NT2/D1 (cell line): ENCODE results near the gene TMEM62.

Experiments
- YY1 ChIP-seq: IDR thresholded peaks from 2 replicates; pipeline ENCODE4 v1.6.1; 2011; ENCODE audit not compliant: insufficient read length, insufficient read depth
- ZNF274 ChIP-seq: IDR thresholded peaks from 2 replicates; pipeline ENCODE4 v1.6.1; 2011; ENCODE audit warnings: mild to moderate bottlenecking, low read depth, low read length

- TF ChIP-seq YY1 (no peak), ZNF274 (no peak)
Measured at GRCh38 chr15:43099105-43099845, 34.1 kb upstream of the TMEM62 start.
